HG02981 (cell line): ENCODE results near the gene SLC25A15.
"Not testable (repeated sequence)": the region's sequence is repeated elsewhere in the genome, so short reads cannot be mapped to it uniquely, and the experiment has no call there.

ENCODE experiments used
- ATAC-seq: cut with Tn5 transposase; IDR thresholded peaks from one replicate; pipeline ENCODE4 v1.9.1; 2021; ENCODE audit warnings: mild to moderate bottlenecking, moderate library complexity; ENCODE audit not compliant: unreplicated experiment

SLC25A15 gene

DNA sequence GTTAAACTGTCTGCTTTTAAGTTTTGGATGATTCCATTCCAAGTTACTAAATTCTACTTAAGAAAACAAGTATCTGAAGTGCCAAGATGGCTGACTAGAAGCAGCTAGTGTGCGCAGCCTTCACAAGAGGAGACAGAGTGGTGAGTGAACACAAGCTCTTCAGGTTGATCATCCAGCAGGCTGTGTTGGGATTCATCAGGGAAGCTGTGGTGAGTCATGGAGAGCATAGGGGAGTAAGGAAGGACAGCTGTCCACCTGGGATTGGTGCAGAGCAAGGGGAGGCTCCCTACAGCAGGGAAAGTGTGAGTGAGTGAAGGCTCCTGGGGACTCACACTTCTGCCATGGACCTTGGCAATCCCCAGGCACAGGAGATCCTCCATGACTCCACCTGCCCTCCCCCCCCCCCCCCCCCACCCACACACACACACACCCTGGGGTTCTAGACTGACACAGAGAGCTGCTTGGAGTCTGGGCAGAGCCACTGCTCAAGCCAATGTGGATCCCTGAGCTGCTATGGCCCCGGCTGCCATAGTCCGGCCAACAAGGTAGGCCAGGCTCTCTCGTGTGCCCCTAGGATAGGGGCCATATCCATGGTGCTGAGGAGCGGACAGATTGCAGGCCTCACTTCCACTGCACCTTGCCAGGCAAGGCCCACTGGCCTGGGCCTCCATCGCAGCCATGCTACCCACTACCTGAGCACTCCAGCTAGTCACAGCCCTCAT is 23.5 kb downstream of the SLC25A15 start:
- ATAC-seq = no peak

DNA sequence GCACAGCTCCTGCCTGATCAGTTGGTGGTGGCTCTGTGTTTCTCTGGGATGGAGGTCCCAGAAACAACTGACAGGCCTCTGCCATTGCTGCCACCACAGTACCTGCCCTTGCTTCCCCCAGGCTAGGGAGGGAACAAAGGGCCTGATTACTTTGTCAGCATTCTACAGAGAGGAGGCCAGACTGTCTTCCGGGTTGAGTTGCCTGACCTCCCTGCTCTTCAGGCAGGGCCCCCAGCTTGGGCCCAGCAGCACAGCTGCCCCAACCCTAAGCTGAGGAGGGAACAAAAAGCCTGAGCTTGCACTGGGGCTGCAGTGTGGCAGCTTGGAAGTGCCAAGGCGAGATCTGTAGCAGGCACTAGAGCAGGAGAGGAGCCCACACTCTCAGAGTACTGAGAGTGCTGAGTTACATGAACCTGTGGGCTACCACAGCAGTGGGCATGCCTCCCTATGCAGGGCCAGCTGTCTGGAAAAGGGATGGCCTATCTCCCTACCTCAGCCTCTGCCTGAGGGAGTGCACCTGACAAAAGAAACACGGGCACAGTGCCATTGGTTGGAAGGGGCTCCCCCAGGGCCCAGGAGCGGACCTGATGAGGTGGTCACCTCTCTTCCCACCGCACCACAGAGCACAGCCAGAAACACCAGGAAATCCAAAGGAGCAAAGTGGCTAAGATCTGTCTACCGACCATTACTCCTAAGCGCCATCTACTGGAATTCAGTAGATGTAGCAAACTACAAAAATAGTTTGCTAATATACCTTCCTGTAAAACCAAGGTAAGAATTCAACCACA is 24.4 kb downstream of the SLC25A15 start:
- ATAC-seq = no peak

DNA sequence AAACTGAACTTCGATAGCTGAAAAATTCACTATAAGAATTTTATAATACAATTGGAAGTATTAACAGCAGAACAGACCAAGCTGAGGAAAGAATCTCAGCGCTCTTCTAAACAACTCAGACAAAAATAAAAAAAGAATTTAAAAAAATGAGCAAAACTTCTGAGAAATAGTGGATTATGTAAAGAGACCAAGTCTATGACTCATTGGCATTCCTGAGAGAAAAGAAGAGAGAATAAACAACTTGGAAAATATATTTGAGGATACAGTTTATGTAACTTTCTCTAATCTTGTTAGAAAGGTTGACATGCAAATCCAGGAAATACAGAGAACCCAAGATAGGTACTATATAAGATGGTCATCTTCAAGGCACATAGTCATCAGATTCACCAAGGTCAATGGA is 25.4 kb downstream of the SLC25A15 start:
- no peak for ATAC-seq

DNA sequence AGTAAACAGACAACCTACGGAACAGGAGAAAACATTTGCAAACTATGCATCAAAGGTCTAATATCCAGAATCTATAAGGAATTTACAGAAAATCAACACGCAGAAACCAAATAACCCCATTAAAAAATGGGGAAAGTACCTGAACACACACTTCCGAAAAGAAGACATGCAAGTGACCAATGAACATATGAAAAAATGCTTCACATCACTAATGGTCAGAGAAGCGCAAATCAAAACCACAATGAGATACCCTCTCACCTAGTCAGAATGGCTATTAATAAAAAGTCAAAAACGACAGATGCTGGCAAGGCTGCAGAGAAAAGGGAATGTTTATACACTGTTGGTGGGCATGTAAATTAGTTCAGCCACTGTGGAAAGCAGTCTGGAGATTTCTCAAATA is 29.5 kb downstream of the SLC25A15 start:
- no peak for ATAC-seq

DNA sequence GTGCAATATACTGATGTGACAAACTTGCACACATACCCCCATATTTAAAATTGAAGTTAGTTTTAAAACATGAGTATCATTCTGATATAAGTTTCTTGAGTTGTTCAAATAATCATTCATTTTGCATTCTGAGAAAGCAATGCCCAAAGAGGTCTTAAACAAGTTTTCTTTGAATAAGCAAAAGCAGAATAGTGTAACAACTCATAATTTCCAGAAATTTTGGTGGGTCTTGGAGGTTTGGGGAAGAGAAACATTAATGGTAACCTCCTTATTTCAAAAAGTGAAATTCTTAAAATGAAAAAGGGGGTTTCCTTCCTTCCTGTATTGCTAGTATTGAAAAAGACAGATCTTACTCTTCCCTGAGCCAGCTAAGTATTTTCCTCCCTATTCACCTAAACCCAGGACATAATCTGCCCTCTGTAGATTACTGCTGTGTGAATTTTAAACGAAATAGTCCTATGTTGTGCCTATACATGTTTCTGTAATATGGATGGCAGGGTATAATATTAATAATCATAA is 30.4 kb downstream of the SLC25A15 start:
- ATAC-seq = no peak

DNA sequence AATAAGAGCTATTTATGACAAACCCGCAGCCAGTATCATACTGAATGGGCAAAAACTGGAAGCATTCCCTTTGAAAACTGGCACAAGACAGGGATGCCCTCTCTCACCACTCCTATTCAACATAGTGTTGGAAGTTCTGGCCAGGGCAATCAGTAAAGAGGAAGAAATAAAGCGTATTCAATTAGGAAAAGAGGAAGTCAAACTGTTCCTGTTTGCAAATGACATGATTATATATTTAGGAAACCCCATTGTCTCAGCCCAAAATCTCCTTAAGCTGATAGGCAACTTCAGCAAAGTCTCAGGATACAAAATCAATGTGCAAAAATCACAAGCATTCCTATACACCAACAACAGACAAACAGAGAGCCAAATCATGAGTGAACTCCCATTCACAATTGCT is 50.3 kb downstream of the SLC25A15 start:
- not testable (repeated sequence) for ATAC-seq

DNA sequence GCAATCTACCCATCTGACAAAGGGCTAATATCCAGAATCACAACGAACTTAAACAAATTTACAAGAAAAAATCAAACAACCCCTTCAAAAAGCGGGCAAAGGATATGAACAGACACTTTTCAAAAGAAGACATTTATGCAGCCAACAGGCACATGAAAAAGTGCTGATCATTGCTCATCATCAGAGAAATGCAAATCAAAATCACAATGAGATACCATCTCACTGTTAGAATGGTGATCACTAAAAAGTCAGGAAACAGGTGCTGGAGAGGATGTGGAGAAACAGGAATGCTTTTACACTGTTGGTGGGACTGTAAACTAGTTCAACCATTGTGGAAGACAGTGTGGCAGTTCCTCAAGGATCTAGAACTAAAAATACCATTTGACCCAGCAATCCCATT is 51.5 kb downstream of the SLC25A15 start:
- not testable (repeated sequence) for ATAC-seq
